OCI-LY3 (cell line): ENCODE data around the gene NFAM1.

Source experiments
- CTCF ChIP-seq: fragments of 200-600, 300-600 bp; sonication (generic); IDR thresholded peaks from 2 replicates; pipeline ENCODE4 v1.5.1; 2014; ENCODE audit warnings: antibody characterized with exemption, low read length, low read depth
- EZH2phosphoT487 ChIP-seq: fragments of 200-600 bp; shearing (Covaris generic); IDR thresholded peaks from 2 replicates; pipeline ENCODE4 v1.6.1; 2018; ENCODE audit warnings: antibody characterized with exemption, mixed run types, low read depth

DNA sequence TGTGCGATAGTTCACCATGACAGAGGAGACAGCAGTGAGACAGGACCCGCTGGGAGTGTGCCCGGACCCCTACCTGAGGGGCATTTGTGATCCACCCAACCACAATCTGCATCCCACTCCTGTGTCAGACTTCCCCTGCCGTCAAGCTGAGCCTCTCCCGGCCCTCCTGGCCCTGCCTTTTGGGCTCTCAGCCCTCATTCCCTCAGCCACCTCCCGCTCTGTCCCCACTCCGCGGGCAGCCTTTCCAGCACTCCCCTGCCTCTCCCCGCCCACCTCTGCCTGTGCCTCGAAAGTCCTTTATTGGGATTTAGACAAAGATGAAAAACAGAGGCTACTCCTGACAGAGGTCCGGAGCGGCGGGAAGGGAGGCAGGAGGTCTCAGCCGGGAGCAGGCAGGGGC lies 4.2 kb downstream of the NFAM1 start:
- TF ChIP-seq CTCF: no peak
- TF ChIP-seq EZH2phosphoT487: no peak
